Fibroblast of lung (primary cell): ENCODE results near the gene CDK11B. TPM values are rescaled to one million over a fixed set of nuclear protein-coding genes. Genes with fewer than 3 reads are reported as not detected.

ENCODE experiments used
- DNase-seq, 2 donors: peaks; one replicate each; pipeline versions ENCODE4 v3.0.0 to v3.0.0-alpha.2; 2010; ENCODE audit warnings: low read depth in 2 of 2
- H2AFZ ChIP-seq: 2 replicates; pipeline ENCODE4 v1.5.1; 2012; ENCODE audit warnings: low read length, control low read depth, inconsistent platforms
- H3K27ac ChIP-seq: 2 replicates; pipeline ENCODE4 v1.5.1; 2011; ENCODE audit warnings: low read length, control low read depth; ENCODE audit not compliant: insufficient read depth
- H3K27me3 ChIP-seq: 2 replicates; pipeline ENCODE4 v1.5.1; 2011; ENCODE audit warnings: mild to moderate bottlenecking, low read length; ENCODE audit not compliant: control insufficient read depth, insufficient read depth
- H3K36me3 ChIP-seq: 2 replicates; pipeline ENCODE4 v1.5.1; 2011; ENCODE audit warnings: low read length; ENCODE audit not compliant: control insufficient read depth, insufficient read depth
- H3K4me1 ChIP-seq: 2 replicates; pipeline ENCODE4 v1.5.1; 2011; ENCODE audit warnings: low read length; ENCODE audit not compliant: control insufficient read depth, insufficient read depth; ENCODE audit errors: extremely low read depth
- H3K4me2 ChIP-seq: 2 replicates; pipeline ENCODE4 v1.5.1; 2011; ENCODE audit warnings: low read length, control low read depth; ENCODE audit not compliant: insufficient read depth; ENCODE audit errors: extremely low read depth
- H3K4me3 ChIP-seq, 4 experiments: fragments of 200-600 bp in 1 of 4; sonication (generic) in 1 of 4; replicated peaks in 1 of 4; 2 replicates each; pipeline ENCODE4 v1.5.1; 2011 to 2016; ENCODE audit warnings: low read length in 4 of 4, low read depth in 3 of 4, mild to moderate bottlenecking in 3 of 4, control low read depth in 2 of 4, inconsistent platforms in 1 of 4, mixed read lengths in 1 of 4; ENCODE audit not compliant: insufficient read depth in 1 of 4; ENCODE audit errors: control extremely low read depth in 1 of 4
- H3K79me2 ChIP-seq: 2 replicates; pipeline ENCODE4 v1.5.1; 2012; ENCODE audit warnings: mild to moderate bottlenecking, low read length, inconsistent platforms; ENCODE audit not compliant: control insufficient read depth, insufficient read depth
- H3K9ac ChIP-seq: 2 replicates; pipeline ENCODE4 v1.5.1; 2011; ENCODE audit warnings: mild to moderate bottlenecking, low read length, control low read depth; ENCODE audit not compliant: insufficient read depth
- H3K9me3 ChIP-seq: 2 replicates; pipeline ENCODE4 v1.5.1; 2012; ENCODE audit warnings: low read depth, low read length; ENCODE audit not compliant: control insufficient read depth, insufficient read depth
- H4K20me1 ChIP-seq: 2 replicates; pipeline ENCODE4 v1.5.1; 2011; ENCODE audit warnings: low read length; ENCODE audit not compliant: control insufficient read depth, insufficient read depth; ENCODE audit errors: extremely low read depth
- CTCF ChIP-seq, 2 donors: IDR thresholded peaks in 1 of 2; conservative IDR thresholded peaks in 1 of 2; 1 replicate in 1 of 2; 2 replicates in 1 of 2; pipeline ENCODE4 v1.5.1; 2011 to 2012; ENCODE audit warnings: low read length in 2 of 2, control low read depth in 1 of 2, inconsistent platforms in 1 of 2, low read depth in 1 of 2, mild to moderate bottlenecking in 1 of 2
- EZH2 ChIP-seq: IDR thresholded peaks from 2 replicates; pipeline ENCODE4 v1.5.1; 2012; ENCODE audit warnings: low read length, control low read depth, mild to moderate bottlenecking; ENCODE audit errors: missing control alignments
- polyA plus RNA-seq, 2 donors: library from polyadenylated mRNA; depleted of rRNA in 1 of 2; stranded (reverse) in 1 of 2; unstranded in 1 of 2; fragments of >200 nt; gene quantifications; 2 replicates each; pipeline ENCODE4 v1.2.1, GENCODE V29; 2011 to 2012; ENCODE audit warnings: missing spikeins in 1 of 2
- total RNA-seq: library from RNA; depleted of rRNA; stranded (reverse); fragments of >200 nt; gene quantifications from 2 replicates; pipeline ENCODE4 v1.2.1, GENCODE V29; 2014

Gene CDK11B
- total and polyA plus RNA-seq, 2 donors (not counting 1 experiment from before 2014, with no cell fraction given): 2.5 to 9.7 TPM

DNA sequence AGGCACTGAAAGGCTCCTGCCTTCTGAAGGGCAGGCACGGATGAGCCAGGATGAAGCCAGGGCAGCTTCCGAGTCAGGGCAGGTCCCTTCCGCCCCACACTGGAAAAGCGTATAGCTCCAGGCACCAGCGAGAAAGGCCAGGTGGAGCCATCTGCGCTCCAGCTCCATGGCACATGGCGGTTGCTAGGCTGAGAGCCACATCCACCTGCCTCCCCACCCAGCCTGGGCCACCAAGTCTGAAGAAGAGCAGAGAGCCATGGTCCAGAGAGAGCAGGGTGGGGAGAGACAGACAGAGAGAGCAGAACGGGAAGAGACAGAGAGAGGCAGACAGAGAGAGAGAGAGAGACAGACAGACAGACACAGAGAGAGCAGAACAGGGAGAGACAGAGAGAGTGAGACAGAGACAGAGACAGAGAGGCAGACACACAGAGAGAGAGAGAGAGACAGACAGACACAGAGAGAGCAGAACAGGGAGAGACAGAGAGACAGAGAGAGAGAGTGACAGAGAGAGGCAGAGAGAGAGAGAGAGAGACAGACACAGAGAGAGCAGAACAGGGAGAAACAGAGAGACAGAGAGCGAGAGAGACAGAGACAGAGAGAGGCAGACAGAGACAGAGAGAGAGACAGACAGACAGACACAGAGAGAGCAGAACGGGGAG lies 64.1 kb downstream of the CDK11B start:
- no peak for TF ChIP-seq CTCF (conservative IDR thresholded peaks at IDR 0.05 in 1 of 2, IDR thresholded peaks at IDR 0.05 in 1 of 2; ENCODE audit: low read depth in 1 of 2, low read length in 2 of 2)
- no peak for TF ChIP-seq EZH2
- no peak for DNase-seq
- H4K20me1 ChIP-seq: no peaks in the 10 kb centered on the region
- H3K4me1 ChIP-seq: peaks cover 2% of the 10 kb centered on the region
- H3K36me3 ChIP-seq: no peaks in the 10 kb centered on the region
- no peak overlapping the region for H2AFZ ChIP-seq
- H3K9ac ChIP-seq: no peak overlapping the region
- H3K4me2 ChIP-seq: no peak overlapping the region
- H3K27ac ChIP-seq: no peak overlapping the region
- peaks cover 8% of the 10 kb centered on the region for H3K27me3 ChIP-seq
- H3K9me3 ChIP-seq: no peaks in the 10 kb centered on the region
- H3K79me2 ChIP-seq: no peaks in the 10 kb centered on the region
- no peak overlapping the region for H3K4me3 ChIP-seq

DNA sequence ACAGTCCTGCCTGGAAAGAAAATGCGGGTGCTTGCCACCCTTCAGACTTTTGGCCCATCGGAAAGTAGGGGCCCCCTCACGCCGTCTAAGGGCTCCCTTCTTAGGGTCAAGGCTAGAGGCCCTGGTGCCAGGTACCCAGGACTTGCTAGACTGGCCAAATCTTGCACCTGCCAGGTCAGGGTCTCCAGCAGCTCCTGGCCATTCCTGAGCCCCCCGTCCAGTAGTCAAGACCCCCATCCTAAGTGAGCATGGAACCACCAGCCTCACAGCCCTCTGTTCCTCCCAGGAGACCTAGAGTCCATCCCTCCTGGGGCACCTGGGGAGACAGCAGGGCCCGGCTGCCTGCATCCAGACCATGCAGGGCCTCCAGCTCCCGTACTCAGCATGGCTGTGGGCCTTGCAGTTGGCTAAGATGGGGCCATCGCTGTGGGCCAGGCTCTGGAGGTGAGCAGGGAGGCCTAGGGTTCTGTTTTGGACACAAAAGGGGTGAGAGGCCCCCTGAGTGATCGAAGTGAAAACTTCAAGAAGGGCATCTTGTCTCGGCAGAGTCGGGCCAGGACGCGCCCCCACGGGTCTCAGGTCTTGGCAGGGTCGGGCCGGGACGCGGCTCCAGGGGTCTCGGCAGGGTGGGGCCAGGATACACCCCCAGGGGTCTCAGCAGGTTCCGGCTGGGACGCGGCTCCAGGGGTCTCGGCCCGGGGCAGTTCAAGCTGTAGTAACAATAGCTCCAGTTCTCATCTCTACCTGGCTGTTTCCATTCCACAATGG lies 64.8 kb downstream of the CDK11B start:
- Histone ChIP-seq H3K27me3 (peaks cover 8% of the 10 kb centered on the region), H2AFZ (no peak overlapping the region), H3K4me3 (no peak overlapping the region), H3K36me3 (no peaks in the 10 kb centered on the region), H3K27ac (no peak overlapping the region), H3K4me2 (no peak overlapping the region), H3K9ac (no peak overlapping the region), H3K79me2 (no peaks in the 10 kb centered on the region), H3K9me3 (no peaks in the 10 kb centered on the region), H3K4me1 (peaks cover 2% of the 10 kb centered on the region), H4K20me1 (no peaks in the 10 kb centered on the region)
- DNase-seq: no peak
- TF ChIP-seq EZH2 (no peak), CTCF (conservative IDR thresholded peaks at IDR 0.05 in 1 of 2, IDR thresholded peaks at IDR 0.05 in 1 of 2; ENCODE audit: low read depth in 1 of 2, low read length in 2 of 2) (no peak)

DNA sequence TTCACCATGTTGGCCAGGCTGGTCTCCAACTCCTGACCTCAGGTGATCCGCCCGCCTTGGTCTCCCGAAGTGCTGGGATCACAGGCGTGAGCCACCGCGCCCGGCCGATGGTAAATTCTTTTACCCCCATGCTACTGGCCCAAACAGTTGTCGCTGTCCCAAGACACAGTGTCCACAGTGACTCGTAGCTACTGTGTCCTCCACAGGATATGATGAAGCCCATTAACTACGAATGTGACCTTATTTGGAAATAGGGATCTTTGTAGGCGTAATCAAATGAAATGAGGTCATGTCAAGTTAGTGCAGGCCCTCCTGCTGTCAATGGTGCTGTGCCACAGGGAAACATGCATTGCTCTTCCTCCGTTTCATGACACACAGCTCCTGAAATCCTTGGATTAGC lies 67.4 kb downstream of the CDK11B start:
- TF ChIP-seq CTCF (conservative IDR thresholded peaks at IDR 0.05 in 1 of 2, IDR thresholded peaks at IDR 0.05 in 1 of 2; ENCODE audit: low read depth in 1 of 2, low read length in 2 of 2) (no peak), EZH2 (no peak)

More for the DNA sequence above, 67.4 kb downstream of the CDK11B start:
- no peaks in the 10 kb centered on the region for H3K9me3 ChIP-seq
- H3K79me2 ChIP-seq: no peaks in the 10 kb centered on the region
- peaks cover 6% of the 10 kb centered on the region for H3K27me3 ChIP-seq
- no peak for DNase-seq
- no peak overlapping the region for H3K27ac ChIP-seq
- no peak overlapping the region for H2AFZ ChIP-seq
- no peak overlapping the region for H3K4me2 ChIP-seq
- no peak overlapping the region for H3K9ac ChIP-seq
- no peaks in the 10 kb centered on the region for H4K20me1 ChIP-seq
- no peaks in the 10 kb centered on the region for H3K4me1 ChIP-seq
- H3K4me3 ChIP-seq: no peak overlapping the region
- H3K36me3 ChIP-seq: no peaks in the 10 kb centered on the region

Other genes with a start within 250 kb of the CDK11B start
- 1.3 and 2.0 TPM in 2 replicates for gene ANKRD65, start 237.7 kb downstream of the CDK11B start, total RNA-seq
- 0.84 and 1.9 TPM in 2 replicates for gene ANKRD65, start 237.7 kb downstream of the CDK11B start, polyA plus RNA-seq
- gene VWA1, start 223.3 kb downstream of the CDK11B start, total RNA-seq: 2.6 and 3.1 TPM in 2 replicates
- gene VWA1, start 223.3 kb downstream of the CDK11B start, polyA plus RNA-seq: 1.7 and 2.5 TPM in 2 replicates
- under 0.01 and 0.17 TPM in 2 replicates for gene ATAD3C, start 209.3 kb downstream of the CDK11B start, total RNA-seq
- gene ATAD3C, start 209.3 kb downstream of the CDK11B start, polyA plus RNA-seq: not detected in 2 replicates
- 14.4 and 15.0 TPM in 2 replicates for gene ATAD3B, start 187.2 kb downstream of the CDK11B start, total RNA-seq
- 7.0 and 11.6 TPM in 2 replicates for gene ATAD3B, start 187.2 kb downstream of the CDK11B start, polyA plus RNA-seq
- 14.4 and 18.0 TPM in 2 replicates for gene ATAD3A, start 146.8 kb downstream of the CDK11B start, total RNA-seq
- gene ATAD3A, start 146.8 kb downstream of the CDK11B start, polyA plus RNA-seq: 12.5 and 19.8 TPM in 2 replicates
- 4.9 and 5.4 TPM in 2 replicates for gene TMEM240, start 118.4 kb downstream of the CDK11B start, total RNA-seq
- gene TMEM240, start 118.4 kb downstream of the CDK11B start, polyA plus RNA-seq: 1.3 and 1.4 TPM in 2 replicates
- gene SSU72, start 84.1 kb downstream of the CDK11B start, total RNA-seq: 65.1 and 72.7 TPM in 2 replicates
- 127 and 135 TPM in 2 replicates for gene SSU72, start 84.1 kb downstream of the CDK11B start, polyA plus RNA-seq
- gene FNDC10, start 58.9 kb downstream of the CDK11B start, total RNA-seq: 0.50 and 0.77 TPM in 2 replicates
- gene FNDC10, start 58.9 kb downstream of the CDK11B start, polyA plus RNA-seq: 1.6 and 2.0 TPM in 2 replicates
- 74.3 and 77.3 TPM in 2 replicates for gene MIB2, start 43.5 kb downstream of the CDK11B start, total RNA-seq
- gene MIB2, start 43.5 kb downstream of the CDK11B start, polyA plus RNA-seq: 4.6 and 7.1 TPM in 2 replicates
- gene MMP23B, start 26.8 kb downstream of the CDK11B start, total RNA-seq: 4.6 and 9.8 TPM in 2 replicates
- gene MMP23B, start 26.8 kb downstream of the CDK11B start, polyA plus RNA-seq: 0.82 and 0.89 TPM in 2 replicates
- gene SLC35E2B, start 33.8 kb upstream of the CDK11B start, total RNA-seq: 37.2 and 55.8 TPM in 2 replicates
- gene SLC35E2B, start 33.8 kb upstream of the CDK11B start, polyA plus RNA-seq: 17.5 and 25.5 TPM in 2 replicates
- gene CDK11A, start 65.4 kb upstream of the CDK11B start, total RNA-seq: 10.5 and 14.2 TPM in 2 replicates
- 2.8 and 3.0 TPM in 2 replicates for gene CDK11A, start 65.4 kb upstream of the CDK11B start, polyA plus RNA-seq
- gene NADK, start 119.5 kb upstream of the CDK11B start, total RNA-seq: 25.7 and 35.0 TPM in 2 replicates
- gene NADK, start 119.5 kb upstream of the CDK11B start, polyA plus RNA-seq: 32.7 and 40.2 TPM in 2 replicates
- gene GNB1, start 232.1 kb upstream of the CDK11B start, total RNA-seq: 52.1 and 91.3 TPM in 2 replicates
- 485 and 746 TPM in 2 replicates for gene GNB1, start 232.1 kb upstream of the CDK11B start, polyA plus RNA-seq